Nephron progenitor cell (in vitro differentiated cells): ENCODE data around the gene AGXT.
A peak's percentile ranks its signal among the peaks of the same experiment; 100 is the strongest.

Experiments used
- DNase-seq: peaks from one replicate; pipeline ENCODE4 v3.0.0; 2021
- H3K27ac Mint-ChIP-seq: 2 replicates; pipeline ENCODE4 v1.8.0; 2021; ENCODE audit warnings: mild to moderate bottlenecking, moderate library complexity, mixed read lengths
- H3K27me3 Mint-ChIP-seq: 2 replicates; pipeline ENCODE4 v1.8.0; 2021; ENCODE audit warnings: mild to moderate bottlenecking, low read depth, mixed read lengths; ENCODE audit not compliant: poor library complexity
- H3K36me3 Mint-ChIP-seq: 2 replicates; pipeline ENCODE4 v1.8.0; 2021; ENCODE audit warnings: low read depth, mixed read lengths
- H3K4me1 Mint-ChIP-seq: 2 replicates; pipeline ENCODE4 v1.8.0; 2021; ENCODE audit warnings: mixed read lengths
- H3K4me3 Mint-ChIP-seq: 2 replicates; pipeline ENCODE4 v1.8.0; 2021; ENCODE audit warnings: mild to moderate bottlenecking, moderate library complexity, mixed read lengths
- H3K9me3 Mint-ChIP-seq: 2 replicates; pipeline ENCODE4 v1.8.0; 2021; ENCODE audit warnings: mild to moderate bottlenecking, moderate library complexity, mixed read lengths
- TF ChIP-seq, protein P1 (sequence below): fragments of 200-600 bp; sonication (generic); IDR thresholded peaks from 2 replicates; pipeline ENCODE4 v1.5.0; 2021; ENCODE audit warnings: antibody characterized with exemption

The AGXT gene

DNA sequence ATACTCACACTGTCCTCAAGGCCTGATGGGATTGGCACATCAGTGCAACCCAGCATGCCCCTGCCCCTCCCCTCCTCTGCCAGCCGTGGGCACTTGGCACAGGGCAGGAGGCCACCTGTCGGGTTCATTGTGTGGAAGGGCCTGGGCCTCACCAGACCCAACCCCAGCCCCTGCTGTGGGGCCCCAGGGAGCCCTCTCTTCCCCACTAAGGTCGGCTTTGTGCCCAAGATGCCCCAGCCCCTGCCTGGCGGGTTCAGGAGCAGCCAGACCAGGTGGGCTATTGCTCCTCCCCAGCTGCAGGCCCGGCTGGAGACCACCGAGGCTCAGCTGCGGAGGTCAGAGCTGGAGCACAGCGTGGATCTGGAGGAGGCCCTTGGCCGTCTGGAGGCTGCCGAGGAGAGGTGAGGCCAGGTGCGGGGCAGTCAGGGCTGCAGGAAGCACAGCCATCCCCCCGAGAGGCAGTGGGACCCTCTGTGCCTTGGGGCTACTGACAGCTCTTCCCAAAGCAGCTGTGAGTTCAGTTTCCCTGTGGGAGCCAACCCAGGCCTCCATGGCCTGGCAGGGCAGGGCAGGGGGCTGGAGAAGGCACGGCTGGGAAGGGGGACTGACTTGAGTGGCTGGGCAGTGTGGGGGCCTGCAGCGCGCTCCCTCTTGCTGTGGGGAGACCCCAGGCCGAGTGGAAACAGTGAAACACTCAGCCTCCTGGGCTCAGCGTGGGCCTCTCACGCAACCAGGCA lies 53.8 kb downstream of the AGXT start:
- Mint-ChIP-seq H3K27ac (no peak overlapping the region), H3K9me3 (no peaks in the 10 kb centered on the region), H3K4me3 (no peak overlapping the region), H3K27me3 (peaks cover 13% of the 10 kb centered on the region), H3K4me1 (peaks cover 5% of the 10 kb centered on the region), H3K36me3 (no peaks in the 10 kb centered on the region)
- TF ChIP-seq, protein P1, sequence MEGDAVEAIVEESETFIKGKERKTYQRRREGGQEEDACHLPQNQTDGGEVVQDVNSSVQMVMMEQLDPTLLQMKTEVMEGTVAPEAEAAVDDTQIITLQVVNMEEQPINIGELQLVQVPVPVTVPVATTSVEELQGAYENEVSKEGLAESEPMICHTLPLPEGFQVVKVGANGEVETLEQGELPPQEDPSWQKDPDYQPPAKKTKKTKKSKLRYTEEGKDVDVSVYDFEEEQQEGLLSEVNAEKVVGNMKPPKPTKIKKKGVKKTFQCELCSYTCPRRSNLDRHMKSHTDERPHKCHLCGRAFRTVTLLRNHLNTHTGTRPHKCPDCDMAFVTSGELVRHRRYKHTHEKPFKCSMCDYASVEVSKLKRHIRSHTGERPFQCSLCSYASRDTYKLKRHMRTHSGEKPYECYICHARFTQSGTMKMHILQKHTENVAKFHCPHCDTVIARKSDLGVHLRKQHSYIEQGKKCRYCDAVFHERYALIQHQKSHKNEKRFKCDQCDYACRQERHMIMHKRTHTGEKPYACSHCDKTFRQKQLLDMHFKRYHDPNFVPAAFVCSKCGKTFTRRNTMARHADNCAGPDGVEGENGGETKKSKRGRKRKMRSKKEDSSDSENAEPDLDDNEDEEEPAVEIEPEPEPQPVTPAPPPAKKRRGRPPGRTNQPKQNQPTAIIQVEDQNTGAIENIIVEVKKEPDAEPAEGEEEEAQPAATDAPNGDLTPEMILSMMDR = no peak
- peak; percentile 2 for DNase-seq

DNA sequence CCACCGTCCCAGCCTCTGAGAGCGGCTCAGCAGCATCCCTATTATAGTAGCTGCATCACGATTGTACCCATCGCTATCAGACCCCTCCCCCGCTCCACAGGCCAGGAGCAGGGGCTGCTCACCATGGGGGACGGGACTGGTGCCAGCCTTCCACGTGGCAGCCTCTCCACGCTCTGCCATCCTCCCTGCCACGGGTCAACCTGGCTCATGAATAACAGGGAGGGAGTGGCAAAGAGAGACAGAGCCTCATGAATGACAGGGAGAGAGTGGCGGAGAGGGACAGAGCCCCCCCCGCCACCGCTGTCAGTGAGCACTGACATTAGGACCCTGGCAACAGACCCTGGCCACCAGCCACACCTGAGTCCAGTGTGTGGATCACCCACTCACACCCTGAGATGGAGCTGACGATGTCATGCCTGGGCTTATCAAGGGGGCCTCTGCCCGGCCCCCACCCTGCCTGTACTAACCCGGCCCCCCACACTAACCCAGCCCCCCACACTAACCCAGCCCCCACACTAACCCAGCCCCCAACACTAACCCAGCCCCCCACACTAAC lies 54.4 kb downstream of the AGXT start:
- H3K36me3 Mint-ChIP-seq = no peaks in the 10 kb centered on the region
- DNase-seq = peak; percentile 3
- peaks cover 3% of the 10 kb centered on the region for H3K9me3 Mint-ChIP-seq
- no peak overlapping the region for H3K27ac Mint-ChIP-seq
- no peak overlapping the region for H3K4me3 Mint-ChIP-seq
- TF ChIP-seq, protein P1 = no peak
- peaks cover 13% of the 10 kb centered on the region for H3K27me3 Mint-ChIP-seq
- H3K4me1 Mint-ChIP-seq = peaks cover 5% of the 10 kb centered on the region

DNA sequence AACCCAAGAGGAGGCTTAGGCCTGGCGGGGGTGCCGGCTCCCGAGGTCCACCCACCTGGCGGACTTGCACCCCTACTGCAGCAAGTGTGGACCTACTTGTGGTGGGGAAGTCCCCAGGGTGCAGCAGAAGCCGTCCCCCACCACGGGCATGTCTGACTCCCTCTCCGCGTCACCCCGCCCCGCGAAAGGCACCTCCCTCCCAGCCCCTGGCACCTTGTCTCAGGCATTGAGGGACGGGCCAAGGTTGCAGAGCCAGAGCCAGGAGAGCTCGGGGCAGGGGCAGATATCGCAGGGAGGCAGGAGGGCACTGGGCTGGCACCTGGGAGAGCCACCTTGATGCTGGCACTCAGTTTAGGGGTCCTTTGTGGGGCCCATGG lies 56.6 kb downstream of the AGXT start:
- Mint-ChIP-seq H3K4me3 (no peak overlapping the region), H3K27ac (no peak overlapping the region), H3K27me3 (peaks cover 25% of the 10 kb centered on the region), H3K9me3 (peaks cover 6% of the 10 kb centered on the region), H3K36me3 (no peaks in the 10 kb centered on the region), H3K4me1 (peaks cover 11% of the 10 kb centered on the region)
- TF ChIP-seq, protein P1 = no peak
- DNase-seq = peak; percentile 3

DNA sequence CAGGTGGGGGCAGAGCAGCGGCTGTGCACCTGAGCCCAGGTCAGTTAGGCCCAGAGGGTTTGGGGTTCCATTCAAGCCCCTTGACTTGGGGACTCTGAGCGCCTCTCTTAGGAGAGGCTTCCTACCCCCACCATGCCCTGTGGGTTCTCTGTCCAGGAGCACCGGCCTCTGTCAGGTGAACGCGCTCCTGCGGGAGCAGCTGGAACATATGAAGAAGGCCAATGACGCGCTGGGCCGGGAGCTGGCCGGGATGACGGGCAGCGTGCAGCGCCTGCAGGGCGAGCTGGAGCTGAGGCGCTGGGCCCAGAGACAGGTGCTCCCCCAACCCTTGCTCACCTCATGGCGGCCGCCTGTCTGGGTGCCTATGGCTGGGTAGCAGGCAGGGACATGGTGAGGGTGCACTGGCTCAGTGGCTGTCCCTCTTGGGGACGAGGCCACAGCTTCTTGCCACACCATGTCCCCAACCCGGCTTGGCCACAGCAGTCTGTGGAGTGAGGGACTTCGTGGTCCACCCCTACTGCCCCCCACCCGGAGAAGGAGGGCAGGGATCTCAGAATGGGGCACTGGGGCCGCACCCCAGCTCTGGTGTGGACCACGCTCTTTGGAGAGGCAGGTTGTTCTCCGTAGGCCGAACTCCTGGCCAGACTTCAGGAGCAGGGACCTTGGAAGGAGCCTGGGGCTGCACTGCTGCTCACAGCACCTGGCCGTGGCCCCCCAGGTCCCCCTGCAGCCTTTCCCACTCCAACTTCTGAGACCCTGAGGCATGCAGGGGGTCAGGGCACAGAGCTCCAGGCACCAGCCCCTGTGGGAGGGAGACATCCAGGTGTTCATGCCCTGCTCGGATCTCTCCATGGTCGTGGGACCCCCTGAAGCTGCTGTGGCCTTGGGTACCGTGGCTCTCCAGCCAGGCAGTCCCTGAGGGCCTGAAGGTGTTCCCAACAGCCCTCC lies 57.2 kb downstream of the AGXT start:
- Mint-ChIP-seq H3K9me3 (peaks cover 6% of the 10 kb centered on the region), H3K4me3 (no peak overlapping the region), H3K27me3 (peaks cover 28% of the 10 kb centered on the region)

DNA sequence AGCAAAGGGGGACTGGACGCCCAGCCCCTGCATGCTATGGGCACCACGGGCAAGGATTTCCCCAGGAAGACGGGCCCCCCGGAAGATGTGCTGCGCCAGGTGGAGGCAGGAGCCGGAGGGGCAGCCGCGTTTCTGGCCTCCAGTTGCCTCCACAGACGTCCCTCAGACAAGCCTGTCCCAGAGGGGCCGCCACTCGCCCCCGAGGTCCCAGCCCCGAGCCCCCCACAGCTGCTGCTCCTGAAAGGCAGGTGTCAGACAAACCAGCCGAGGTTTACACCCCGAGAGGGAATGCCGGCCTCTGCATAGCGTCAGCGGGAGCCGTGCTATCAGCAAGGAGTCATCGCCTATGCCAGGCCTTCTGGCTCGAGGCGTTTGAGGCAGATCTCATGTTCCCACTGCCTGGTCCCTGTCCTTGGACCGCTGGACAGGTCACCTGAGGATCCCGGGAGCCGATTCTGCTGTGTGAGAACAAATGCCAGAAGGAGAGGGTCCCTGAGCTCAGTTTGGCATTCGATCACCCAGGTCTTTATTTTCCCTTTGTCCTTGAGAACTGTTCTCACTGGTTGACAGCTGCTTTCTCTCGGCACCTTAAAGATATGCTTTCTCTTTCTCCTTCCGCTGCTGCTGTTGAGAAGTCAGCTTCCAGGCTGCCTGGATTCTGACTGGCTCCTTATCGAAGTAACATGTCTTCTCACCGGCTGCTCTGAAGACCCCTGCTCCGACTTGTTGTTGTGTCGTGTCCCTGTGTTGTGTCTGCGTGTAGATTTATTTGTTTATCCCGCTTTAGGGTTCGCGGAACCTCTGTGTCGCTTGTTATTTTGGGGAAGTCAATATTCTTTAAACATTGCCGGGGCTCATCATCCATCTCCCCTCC lies 58.1 kb downstream of the AGXT start:
- Mint-ChIP-seq H3K9me3 (peaks cover 6% of the 10 kb centered on the region), H3K36me3 (no peaks in the 10 kb centered on the region), H3K4me3 (no peak overlapping the region), H3K4me1 (peaks cover 11% of the 10 kb centered on the region), H3K27ac (peak overlapping the region; percentile 34), H3K27me3 (peaks cover 33% of the 10 kb centered on the region)
- DNase-seq = peak; percentile 8
- TF ChIP-seq, protein P1 = no peak

More for the DNA sequence above, 57.2 kb downstream of the AGXT start:
- TF ChIP-seq, protein P1 = no peak
- peak; percentile 2 for DNase-seq
- no peaks in the 10 kb centered on the region for H3K36me3 Mint-ChIP-seq
- no peak overlapping the region for H3K27ac Mint-ChIP-seq
- peaks cover 11% of the 10 kb centered on the region for H3K4me1 Mint-ChIP-seq
